ENCODE results near the gene GLRX.

DNA sequence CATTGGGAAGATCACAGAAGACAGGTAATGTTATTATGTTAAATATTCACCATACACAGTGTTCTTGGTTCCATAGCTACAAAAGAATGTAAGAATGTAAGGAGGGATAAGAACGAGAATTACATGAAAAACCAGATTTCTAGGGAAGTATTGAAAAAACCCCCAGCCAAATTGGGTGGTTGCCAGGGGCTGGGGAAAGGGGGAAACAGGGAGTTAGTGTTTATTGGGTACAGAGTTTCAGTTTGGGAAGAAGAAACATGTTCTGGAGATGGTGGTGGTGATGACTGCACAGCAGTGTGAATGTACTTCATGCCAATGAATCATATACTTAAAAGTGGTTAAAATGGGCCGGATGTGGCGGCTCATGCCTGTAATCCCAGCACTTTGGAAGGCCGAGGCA, 40.3 kb downstream of the GLRX start:
- TF ChIP-seq ZNF384 (IDR thresholded peaks at IDR 0.05): no peak
- TF ChIP-seq TARDBP (IDR thresholded peaks at IDR 0.05): no peak
- no peak for TF ChIP-seq BHLHE40 (IDR thresholded peaks at IDR 0.05; ENCODE audit: borderline replicate concordance)
- TF ChIP-seq LEF1 (IDR thresholded peaks at IDR 0.05; ENCODE audit: borderline replicate concordance): no peak
- no peak for TF ChIP-seq L3MBTL2 (conservative IDR thresholded peaks at IDR 0.05)
- TF ChIP-seq, protein P1, sequence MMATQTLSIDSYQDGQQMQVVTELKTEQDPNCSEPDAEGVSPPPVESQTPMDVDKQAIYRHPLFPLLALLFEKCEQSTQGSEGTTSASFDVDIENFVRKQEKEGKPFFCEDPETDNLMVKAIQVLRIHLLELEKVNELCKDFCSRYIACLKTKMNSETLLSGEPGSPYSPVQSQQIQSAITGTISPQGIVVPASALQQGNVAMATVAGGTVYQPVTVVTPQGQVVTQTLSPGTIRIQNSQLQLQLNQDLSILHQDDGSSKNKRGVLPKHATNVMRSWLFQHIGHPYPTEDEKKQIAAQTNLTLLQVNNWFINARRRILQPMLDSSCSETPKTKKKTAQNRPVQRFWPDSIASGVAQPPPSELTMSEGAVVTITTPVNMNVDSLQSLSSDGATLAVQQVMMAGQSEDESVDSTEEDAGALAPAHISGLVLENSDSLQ (IDR thresholded peaks at IDR 0.05): no peak
